IPS DF 6.9 (cell line): Measurements from ENCODE around the gene SMAD3.

Source experiments
- DNase-seq: peaks from one replicate; pipeline ENCODE4 v3.0.0-alpha.2; 2013; ENCODE audit warnings: low read depth, low spot score
- H3K27ac ChIP-seq: one replicate; pipeline ENCODE4 v1.5.1; 2013; ENCODE audit warnings: low read length, control low read depth
- H3K27me3 ChIP-seq: 2 replicates; pipeline ENCODE4 v1.6.1; 2013; ENCODE audit warnings: mild to moderate bottlenecking, low read length; ENCODE audit not compliant: control insufficient read depth, insufficient read depth
- H3K36me3 ChIP-seq: 2 replicates; pipeline ENCODE4 v1.6.1; 2013; ENCODE audit warnings: low read length; ENCODE audit not compliant: control insufficient read depth, insufficient read depth
- H3K4me1 ChIP-seq: 2 replicates; pipeline ENCODE4 v1.6.1; 2013; ENCODE audit warnings: low read length; ENCODE audit not compliant: control insufficient read depth, insufficient read depth
- H3K4me3 ChIP-seq: 2 replicates; pipeline ENCODE4 v1.5.1; 2013; ENCODE audit warnings: mild to moderate bottlenecking, low read length
- H3K9me3 ChIP-seq: 2 replicates; pipeline ENCODE4 v1.6.1; 2013; ENCODE audit warnings: low read length, inconsistent platforms; ENCODE audit not compliant: control insufficient read depth, insufficient read depth
- WGBS: extraction: QIAGEN DNeasy Blood & Tissue Kit; methylation state at CpG from one replicate; pipeline ENCODE4 v1.1.7; 2013; ENCODE audit warnings: mixed read lengths, missing lambda C conversion rate; ENCODE audit not compliant: insufficient read length, insufficient coverage; 5-methylcytosine and 5-hydroxymethylcytosine counted together

The SMAD3 gene

DNA sequence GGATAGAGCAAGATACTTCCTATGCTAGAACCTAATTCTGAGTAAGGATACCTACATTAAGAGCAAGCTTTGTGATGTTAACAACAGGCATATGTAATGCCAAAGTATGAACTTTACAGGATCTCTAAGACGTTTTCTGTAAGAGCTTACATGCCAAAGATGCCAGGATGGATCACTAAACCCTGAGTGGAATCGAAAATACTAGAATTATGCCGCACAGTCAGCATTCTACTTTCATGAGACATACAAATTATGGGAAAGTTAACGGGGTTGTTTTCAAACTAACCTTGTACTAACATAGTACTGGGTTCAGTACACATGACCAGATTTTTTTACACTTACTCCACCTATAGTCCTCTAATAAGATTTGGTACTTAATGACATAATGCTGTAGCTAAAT is 134.0 kb downstream of the SMAD3 start:
- WGBS: no CpG with 5 or more reads among the region's 4 CpGs

DNA sequence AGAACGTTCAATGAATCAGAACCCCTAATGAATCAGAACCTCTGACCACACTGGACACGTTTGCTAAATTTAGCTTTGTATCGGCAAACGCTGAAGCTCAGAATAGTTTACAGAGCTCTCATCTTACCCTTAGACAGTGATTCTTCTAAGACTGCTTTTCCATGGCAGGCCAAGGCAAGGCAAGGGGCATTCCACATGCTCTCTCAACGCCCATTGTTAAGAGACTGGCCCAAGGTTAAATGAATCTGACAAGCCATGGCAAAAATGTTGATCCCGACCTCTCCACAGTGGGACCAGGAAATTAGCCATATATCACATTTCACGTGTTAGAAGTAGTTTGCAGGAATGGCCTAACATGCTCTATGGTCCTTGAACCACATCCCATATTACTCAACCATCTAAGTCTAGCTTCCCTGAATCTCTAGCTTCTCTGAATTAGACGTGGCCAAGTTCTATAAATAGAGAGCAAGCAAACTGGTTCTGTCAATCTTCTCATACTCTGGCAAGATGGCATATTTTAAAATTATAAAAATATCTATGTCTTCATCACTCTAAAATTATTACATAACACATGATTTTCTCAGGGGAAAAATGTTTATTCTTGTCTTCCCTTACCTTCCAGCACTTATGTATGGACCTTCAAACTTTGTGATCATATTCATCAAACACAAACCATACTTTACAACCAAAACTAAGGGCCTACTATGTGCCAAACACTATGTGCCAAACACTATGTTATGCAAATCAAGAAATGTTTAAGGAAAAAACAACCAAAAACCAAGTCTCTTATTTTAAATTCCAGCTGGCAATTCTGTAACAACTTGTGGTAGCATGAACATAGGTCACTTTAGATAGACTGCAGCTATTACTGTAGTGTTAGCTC is 134.7 kb downstream of the SMAD3 start:
- Histone ChIP-seq H3K36me3 (peaks cover 5% of the 10 kb centered on the region; the same call in 1 of the 2 replicates), H3K27me3 (no peaks in the 10 kb centered on the region), H3K4me1 (peaks cover 3% of the 10 kb centered on the region; the same call in 1 of the 2 replicates), H3K9me3 (no peaks in the 10 kb centered on the region), H3K27ac (no peak overlapping the region), H3K4me3 (no peak overlapping the region)
- no peak for DNase-seq
- no CpG with 5 or more reads among the region's 8 CpGs for WGBS

More for the DNA sequence above, 134.0 kb downstream of the SMAD3 start:
- H3K36me3 ChIP-seq: peaks cover 5% of the 10 kb centered on the region; the same call in 1 of the 2 replicates
- no peaks in the 10 kb centered on the region for H3K27me3 ChIP-seq
- H3K4me3 ChIP-seq: no peak overlapping the region
- DNase-seq: no peak
- no peaks in the 10 kb centered on the region for H3K9me3 ChIP-seq
- H3K27ac ChIP-seq: no peak overlapping the region
- H3K4me1 ChIP-seq: peaks cover 3% of the 10 kb centered on the region; the same call in 1 of the 2 replicates

DNA sequence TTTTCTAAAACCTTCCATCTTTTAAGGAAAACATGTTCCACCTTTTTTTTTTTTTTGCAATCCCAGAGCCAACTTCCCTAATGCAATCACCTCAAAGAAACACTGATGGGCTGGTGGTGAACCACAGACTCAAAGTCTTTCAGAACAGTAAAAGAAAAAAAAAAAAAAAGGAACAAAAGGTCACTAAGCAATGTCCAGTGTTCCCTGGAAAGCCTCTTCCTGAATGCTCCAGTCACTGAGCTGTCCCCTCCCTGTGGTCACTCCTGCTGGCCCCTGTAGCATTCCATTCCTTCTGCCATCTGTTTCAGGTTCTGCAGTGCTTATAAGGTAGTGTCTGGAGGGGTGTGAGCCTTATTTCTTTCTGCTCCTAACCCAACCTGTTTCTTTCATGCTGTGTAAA is 135.7 kb downstream of the SMAD3 start:
- Histone ChIP-seq H3K27me3 (no peaks in the 10 kb centered on the region), H3K4me1 (peaks cover 3% of the 10 kb centered on the region; the same call in 1 of the 2 replicates), H3K9me3 (no peaks in the 10 kb centered on the region), H3K36me3 (peaks cover 5% of the 10 kb centered on the region; the same call in 1 of the 2 replicates), H3K4me3 (no peak overlapping the region), H3K27ac (no peak overlapping the region)
- DNase-seq: no peak

DNA sequence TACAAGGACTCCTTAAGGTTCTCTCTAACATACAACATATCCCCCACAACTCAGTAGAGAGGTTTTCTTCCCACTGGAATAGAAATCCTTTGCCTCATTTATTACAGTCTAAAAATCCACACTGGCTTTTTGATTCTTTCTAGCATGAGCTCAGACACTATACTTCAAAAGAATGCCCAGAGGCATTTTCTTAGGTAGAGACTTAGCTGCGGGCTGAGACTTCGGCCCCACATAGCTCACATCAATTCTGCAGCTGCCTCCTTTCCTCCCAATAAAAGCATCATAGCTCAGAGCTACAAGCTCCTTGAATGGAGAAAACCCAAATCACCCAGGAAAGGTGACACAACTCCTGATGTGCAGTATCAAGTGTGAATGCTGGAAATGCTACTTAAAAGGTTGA is 136.7 kb downstream of the SMAD3 start:
- WGBS: no CpG with 5 or more reads among the region's 2 CpGs
- H3K4me3 ChIP-seq: no peak overlapping the region
- no peak overlapping the region for H3K27ac ChIP-seq
- H3K9me3 ChIP-seq: no peaks in the 10 kb centered on the region
- peaks cover 3% of the 10 kb centered on the region; the same call in 1 of the 2 replicates for H3K4me1 ChIP-seq
- no peak for DNase-seq
- no peaks in the 10 kb centered on the region for H3K27me3 ChIP-seq
- peaks cover 5% of the 10 kb centered on the region; the same call in 1 of the 2 replicates for H3K36me3 ChIP-seq

DNA sequence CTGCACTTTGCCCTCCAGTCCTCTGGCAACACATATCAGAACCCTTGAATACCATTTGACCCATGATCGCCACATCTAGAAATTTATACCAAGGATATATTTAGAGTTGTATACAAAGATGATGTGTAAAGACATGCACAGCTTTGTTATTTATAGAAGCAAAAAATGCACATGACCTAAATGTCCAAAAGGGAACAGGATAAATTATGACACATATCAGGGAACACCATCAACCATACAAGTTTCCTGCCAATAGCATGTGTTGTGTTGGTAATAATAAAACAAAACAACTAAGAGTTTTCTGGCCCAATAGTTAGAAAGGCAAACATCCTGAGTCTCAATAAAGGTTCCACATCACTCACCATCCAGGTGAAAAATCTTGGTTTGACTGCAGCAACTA is 137.6 kb downstream of the SMAD3 start:
- Histone ChIP-seq H3K27me3 (no peaks in the 10 kb centered on the region), H3K36me3 (peaks cover 5% of the 10 kb centered on the region; the same call in 1 of the 2 replicates), H3K4me3 (no peak overlapping the region), H3K9me3 (no peaks in the 10 kb centered on the region), H3K4me1 (peaks cover 3% of the 10 kb centered on the region; the same call in 1 of the 2 replicates), H3K27ac (no peak overlapping the region)
- DNase-seq: no peak
- WGBS: no CpG with 5 or more reads among the region's 1 CpG

DNA sequence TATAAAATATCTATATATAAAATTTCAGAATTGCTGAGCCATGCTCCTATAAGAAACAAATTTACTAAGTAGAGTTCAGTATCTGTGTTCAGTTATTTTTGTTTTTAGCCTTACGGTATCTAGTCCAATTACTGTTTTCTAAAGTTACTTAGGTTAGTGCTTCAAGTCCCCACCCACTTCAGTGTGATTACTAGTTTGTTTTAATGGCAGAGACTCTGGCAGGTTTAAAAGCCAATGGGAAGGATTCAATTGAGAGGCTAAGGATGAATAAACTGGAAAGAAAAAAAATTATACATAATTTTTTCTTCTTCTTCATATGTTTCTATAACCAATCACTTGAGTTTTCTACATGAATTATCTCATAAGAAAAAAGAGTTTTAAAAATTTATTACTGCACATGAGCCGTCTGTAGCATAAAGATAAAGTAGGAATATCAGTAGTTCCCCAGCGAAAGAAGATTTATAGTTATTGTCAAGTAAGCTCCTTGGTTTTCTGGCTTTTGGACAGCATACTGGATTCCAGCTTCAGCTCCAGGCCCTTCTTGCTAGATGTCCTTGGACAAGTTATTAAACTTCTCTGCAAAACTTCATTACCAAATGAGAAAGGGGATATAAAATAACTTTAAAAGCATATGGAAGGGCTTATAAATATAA is 142.3 kb downstream of the SMAD3 start:
- Histone ChIP-seq H3K9me3 (no peaks in the 10 kb centered on the region), H3K27me3 (no peaks in the 10 kb centered on the region), H3K4me3 (no peak overlapping the region), H3K27ac (no peak overlapping the region), H3K4me1 (no peaks in the 10 kb centered on the region), H3K36me3 (no peaks in the 10 kb centered on the region)
- DNase-seq: no peak
- no CpG with 5 or more reads among the region's 3 CpGs for WGBS

DNA sequence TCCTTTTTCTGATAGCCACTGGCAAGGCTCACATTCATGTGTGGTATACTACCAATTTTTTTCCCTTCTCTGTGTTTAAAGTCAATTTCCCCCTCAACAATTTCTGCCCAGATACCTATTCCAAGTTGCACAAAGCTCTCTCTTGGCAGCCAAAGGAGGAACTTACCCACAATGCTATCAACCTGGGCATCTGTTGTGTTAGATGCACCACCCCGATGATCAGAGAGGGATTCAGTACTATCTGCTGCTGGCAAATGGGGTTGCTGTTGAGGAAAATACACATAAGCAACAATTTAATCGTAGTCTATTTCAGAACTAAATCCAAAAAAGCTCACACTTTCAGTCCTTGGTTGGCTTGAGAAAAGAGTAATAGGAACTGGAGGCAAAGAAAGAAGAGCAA is 143.0 kb downstream of the SMAD3 start:
- DNase-seq: no peak
- no peaks in the 10 kb centered on the region for H3K36me3 ChIP-seq
- H3K9me3 ChIP-seq: no peaks in the 10 kb centered on the region
- WGBS: no CpG with 5 or more reads among the region's 2 CpGs
- H3K4me1 ChIP-seq: no peaks in the 10 kb centered on the region
- no peak overlapping the region for H3K4me3 ChIP-seq
- no peak overlapping the region for H3K27ac ChIP-seq
- H3K27me3 ChIP-seq: no peaks in the 10 kb centered on the region

DNA sequence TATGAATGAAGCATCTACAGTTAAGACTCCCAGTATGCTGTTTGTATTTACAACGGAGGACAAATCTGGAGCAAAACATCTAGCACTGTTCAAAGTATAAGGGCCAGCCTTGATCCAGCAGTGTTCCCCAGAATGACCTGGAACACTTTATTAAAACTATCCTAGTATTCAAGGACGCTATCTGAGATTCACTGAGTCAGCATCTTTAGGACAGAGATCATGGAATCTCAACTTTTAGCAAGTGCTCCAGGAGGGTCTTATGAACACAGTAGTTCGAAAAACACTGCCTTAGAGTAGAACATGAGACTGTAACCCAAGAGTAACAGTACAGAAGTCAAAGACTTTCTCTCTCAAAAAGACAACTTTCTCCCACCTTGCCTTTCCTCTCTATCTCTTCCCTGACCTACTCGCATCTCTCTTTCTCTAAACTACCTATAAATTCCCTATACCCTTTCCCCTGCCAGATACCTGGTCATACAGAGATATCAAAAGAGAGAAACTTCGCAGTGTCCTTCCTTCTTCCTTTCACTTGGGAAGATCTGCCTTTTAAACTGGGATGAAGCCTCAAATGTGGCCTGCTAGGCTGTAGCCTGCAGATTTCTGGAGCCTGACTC is 145.3 kb downstream of the SMAD3 start:
- Histone ChIP-seq H3K27ac (no peak overlapping the region), H3K4me3 (no peak overlapping the region), H3K9me3 (no peaks in the 10 kb centered on the region), H3K36me3 (no peaks in the 10 kb centered on the region), H3K27me3 (no peaks in the 10 kb centered on the region), H3K4me1 (no peaks in the 10 kb centered on the region)
- WGBS: 100% methylated on average over 1 of the region's 5 CpGs
- DNase-seq: no peak

DNA sequence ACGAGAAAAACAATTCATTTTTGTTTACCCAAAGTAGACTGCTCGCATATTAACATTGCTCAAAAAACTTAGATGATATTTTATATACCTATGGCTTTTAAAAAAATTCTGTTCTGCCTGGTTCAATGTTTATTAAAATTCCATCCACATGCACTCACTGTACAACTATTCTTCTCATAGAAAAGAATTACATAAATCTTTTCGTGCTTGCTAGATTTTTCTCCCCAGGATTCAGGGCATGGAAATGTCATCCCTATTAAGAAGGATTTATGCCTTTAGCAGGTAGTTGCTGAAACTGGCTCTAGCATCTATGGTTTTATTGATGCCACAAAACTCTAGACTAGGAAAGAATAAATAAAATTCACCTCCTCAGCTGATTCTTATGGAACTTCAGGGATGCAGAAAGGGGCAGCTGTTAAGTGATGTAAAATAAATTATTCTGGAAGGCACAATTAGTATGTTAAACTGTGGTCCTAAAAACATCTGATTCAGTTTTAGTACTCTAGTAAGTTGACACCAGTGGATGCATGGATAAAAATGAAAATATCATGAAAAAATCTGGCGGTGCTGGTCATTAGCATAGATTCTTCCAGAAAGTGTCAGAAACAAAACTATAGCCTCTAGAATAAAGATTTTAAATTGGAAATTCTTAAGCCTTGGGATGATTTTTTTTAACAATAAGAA is 147.4 kb downstream of the SMAD3 start:
- Histone ChIP-seq H3K4me3 (no peak overlapping the region), H3K27ac (no peak overlapping the region), H3K36me3 (no peaks in the 10 kb centered on the region), H3K27me3 (no peaks in the 10 kb centered on the region), H3K4me1 (no peaks in the 10 kb centered on the region), H3K9me3 (no peaks in the 10 kb centered on the region)
- DNase-seq: no peak
- no CpG with 5 or more reads among the region's 4 CpGs for WGBS

DNA sequence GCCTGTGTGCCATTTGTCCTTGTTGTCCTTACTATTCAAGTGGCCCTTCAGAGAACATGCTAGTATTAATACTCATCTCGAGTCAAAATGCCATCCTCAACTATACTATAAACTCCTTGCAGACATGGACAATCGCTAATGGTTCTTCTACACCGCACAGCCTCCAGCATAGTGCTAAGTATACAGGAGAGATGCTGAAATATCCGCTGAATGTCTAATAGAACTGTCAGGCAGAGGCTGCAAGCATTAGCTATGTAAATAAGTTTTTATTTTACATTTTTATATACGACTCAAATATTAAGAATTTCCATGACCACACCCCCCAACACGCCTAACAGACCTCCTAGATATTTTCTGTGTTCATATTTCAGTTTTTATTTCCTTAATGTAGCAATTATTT is 149.7 kb downstream of the SMAD3 start:
- Histone ChIP-seq H3K4me1 (no peaks in the 10 kb centered on the region), H3K36me3 (no peaks in the 10 kb centered on the region), H3K9me3 (no peaks in the 10 kb centered on the region), H3K4me3 (no peak overlapping the region), H3K27me3 (no peaks in the 10 kb centered on the region), H3K27ac (no peak overlapping the region)
- DNase-seq: no peak
- WGBS: 100% methylated on average over 1 of the region's 6 CpGs
